ENCODE measurements around the gene DSCAML1.

Gene DSCAML1

DNA sequence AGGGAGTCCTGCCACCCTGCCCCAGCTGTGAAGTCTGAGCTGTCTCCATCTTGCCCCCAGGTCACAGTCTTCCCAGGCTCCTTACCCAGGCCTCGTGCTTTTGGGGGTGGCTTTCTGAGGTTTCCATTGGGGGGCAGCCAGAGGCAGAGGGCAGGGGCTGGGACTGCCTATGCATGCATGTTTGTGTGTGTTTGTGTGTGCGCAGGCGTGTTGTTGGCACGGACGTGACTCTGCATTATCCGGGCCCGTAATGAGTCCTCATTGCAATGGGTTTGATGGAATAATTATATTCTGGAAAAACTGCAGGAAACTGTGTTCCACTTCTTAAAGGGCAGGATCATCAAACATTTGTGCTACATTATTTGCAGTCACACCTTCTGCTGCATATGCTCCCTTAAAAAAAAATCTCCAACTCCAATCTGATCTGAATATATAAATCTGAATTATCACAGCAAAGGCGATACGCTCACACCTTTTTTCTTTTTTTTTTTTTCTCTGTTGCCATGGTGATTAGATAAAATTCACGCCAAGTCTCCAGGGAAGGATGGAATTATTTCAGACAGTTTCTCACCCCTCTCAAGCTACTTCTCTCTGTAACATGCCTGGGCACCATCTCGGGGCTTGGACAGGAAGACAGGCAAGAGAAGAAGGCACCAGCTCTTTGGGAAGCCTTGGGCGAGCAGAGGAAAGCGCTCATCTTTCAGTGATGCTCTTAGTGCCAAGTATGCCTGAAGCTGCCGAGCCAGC, 45.9 kb downstream of the DSCAML1 start:
- no peak for DNase-seq (ENCODE audit: low spot score)

DNA sequence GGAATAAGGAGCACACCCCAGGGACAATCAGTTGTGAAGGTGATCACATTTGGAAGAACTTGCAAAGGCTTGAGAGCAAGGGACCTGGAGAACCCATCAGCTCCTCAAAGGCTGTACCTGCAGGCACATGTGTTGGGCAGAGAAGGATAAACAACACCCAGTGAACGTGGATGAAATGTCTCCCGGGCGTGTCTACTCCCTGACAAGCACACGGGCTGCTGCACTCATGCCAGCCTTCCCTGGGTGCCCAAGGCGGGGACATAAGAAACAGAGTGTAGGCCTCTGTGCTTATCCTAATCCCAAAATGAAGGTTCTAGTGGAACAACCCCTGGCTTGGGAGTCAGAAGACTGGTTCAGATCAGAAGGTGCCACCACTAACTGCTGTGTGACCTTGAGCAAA, 46.7 kb downstream of the DSCAML1 start:
- DNase-seq (ENCODE audit: low spot score), result no peak

DNA sequence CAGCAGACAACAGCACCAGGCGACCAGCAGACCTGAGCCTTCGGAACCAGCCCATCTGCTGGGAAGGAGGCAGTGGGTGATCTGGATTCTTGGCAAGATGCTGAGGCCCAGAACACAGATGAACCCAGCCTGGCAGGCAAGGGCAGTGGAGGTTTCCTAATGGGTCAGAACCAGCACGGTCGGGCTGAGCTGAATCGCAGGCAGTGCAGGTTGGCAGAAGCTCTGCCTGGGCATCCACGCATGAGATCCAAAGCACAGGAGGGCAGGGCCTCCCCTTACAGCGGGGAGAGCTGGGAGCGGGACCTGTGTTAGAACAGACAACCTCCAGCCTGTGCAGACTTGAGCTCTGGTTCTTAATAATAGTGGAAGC, 47.5 kb downstream of the DSCAML1 start:
- DNase-seq (ENCODE audit: low spot score), result no peak

DNA sequence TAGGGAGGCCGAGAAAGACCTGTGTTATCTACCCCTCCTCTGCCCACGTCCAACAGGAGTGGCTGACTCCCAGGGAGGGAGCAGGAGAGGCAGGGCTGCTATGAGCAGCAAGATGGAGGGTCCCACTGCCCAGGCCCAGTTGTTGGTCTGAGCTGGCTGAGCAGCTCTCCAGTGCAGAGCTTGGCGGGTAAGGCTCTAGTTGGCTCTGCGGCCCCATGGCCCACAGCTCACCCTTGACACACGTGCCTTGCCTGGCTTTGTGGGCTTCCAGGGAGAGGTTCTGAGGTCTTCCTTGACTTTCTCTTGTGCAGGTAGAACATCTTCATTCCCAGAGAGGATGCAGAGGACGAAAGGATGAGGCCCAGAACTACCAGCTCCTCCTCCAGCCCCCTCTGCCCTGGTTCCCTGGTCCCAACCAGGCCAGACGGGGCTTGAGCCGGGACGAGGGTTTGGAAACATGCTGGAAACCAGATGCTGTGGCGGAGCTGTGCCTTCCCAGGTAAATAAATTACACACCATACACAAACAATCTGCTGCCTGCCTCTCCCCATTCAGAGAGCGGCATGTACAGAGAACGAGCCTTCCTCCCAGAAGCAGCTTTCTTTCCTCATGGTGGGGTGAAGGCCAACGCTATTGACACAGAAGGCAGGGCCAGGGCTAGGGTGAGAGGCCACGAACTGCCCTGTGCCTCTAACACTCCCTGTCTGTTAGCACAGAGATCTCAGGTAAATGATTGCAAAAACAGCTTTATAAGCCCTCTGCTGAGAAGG, 48.1 kb downstream of the DSCAML1 start:
- DNase-seq (ENCODE audit: low spot score), result no peak

DNA sequence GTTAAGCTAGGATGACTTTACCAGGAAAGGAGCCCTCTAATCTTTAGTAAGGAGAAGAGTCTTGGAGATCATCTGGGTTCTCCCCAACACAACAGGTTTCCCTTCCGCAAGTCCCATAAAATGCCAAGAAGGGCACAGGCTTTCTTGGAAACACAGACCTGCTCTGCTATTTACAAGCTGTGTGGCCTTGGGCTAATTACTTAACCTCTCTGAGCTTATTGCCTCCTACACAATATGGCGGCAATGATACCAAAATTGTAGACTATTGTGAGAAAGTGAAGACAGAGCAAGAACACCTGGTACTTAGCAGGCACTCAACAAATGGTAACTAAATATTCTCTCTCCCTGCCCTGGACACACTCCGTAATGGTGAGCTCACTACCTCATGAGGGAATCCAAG, 49.1 kb downstream of the DSCAML1 start:
- no peak for DNase-seq (ENCODE audit: low spot score)

DNA sequence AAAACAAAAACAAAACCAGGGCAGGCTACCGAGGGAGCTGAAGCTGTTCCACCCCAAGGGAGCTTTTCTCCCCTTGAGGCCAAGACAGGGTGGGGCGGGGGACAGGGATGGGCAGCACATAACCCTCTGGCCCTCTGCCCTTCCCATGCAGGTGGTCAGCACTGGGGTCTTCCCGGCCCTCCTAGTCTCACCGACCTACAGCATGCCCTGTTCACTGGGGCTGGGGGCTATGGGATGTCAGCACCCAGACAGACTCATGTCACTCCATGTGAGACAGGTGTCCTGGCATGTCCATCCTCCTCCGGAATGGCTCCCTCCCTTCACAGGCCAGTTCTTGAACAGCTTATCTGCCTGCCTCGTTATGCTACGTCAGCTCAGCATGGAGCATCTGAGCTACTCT, 51.7 kb downstream of the DSCAML1 start:
- no peak for DNase-seq (ENCODE audit: low spot score)

DNA sequence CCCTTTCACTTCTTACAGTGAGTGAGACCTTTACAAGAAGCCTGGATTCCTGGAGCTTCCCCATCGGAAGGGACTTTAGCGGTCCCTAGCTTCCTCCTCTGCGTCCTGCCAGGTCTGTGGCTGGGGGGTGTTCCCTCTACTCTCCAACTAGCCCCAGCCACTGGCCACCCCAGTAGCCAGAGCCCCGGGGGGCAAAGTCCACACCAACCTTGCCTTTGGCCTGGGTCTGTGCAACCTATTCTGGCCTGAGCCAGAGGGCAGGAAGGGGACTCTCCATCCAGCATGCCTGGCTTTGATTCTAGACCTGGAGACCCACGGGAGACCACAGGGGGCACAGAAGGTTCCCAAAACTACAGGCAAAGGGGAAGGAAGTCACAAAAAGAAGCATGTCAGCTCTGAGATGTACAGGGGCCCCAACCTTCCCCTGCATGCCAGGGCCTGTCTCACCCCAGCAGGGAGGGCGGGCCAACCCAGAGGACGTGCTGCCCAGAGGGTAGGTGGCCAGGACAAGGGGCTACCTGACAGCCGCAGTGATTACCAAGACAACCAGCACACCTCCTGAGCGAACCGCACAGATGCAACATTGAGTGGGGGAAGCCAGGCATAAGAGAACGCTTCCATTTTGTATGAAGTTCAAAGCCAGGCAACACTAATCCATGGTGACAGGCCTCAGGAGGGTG, 52.4 kb downstream of the DSCAML1 start:
- no peak for DNase-seq (ENCODE audit: low spot score)

DNA sequence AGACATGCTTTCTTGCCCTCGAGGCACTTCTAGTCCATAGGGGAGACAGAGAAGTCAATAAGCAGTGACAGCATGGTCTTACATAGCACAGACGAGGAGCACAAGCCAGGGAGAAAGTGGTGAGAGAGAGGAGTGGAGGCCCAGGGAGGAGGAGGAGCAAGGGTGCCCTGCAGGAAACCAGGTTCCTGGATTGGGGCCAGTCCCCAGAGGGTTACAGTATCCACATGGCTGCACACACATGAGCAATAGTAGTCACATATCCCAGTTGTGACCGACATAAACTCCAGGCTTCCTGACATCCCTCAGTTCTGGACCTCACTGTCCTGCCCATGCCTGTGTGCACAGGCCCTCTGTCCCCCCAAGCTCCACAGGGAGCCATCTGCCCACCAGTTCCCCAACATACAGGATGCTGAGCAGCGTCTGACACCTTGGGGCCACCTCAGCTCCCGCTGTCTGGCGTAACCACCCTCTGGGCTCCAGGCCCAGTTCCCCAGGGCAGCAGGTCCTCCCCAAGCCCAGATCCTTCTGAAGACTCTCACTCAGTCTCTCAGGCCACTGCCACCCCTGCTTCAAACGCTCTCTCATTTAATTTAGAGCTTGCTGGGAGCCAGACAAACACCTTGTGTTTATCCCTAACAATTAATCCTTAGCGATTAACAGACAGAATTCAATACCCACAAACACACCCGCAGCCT, 53.7 kb downstream of the DSCAML1 start:
- DNase-seq (ENCODE audit: low spot score), result no peak

DNA sequence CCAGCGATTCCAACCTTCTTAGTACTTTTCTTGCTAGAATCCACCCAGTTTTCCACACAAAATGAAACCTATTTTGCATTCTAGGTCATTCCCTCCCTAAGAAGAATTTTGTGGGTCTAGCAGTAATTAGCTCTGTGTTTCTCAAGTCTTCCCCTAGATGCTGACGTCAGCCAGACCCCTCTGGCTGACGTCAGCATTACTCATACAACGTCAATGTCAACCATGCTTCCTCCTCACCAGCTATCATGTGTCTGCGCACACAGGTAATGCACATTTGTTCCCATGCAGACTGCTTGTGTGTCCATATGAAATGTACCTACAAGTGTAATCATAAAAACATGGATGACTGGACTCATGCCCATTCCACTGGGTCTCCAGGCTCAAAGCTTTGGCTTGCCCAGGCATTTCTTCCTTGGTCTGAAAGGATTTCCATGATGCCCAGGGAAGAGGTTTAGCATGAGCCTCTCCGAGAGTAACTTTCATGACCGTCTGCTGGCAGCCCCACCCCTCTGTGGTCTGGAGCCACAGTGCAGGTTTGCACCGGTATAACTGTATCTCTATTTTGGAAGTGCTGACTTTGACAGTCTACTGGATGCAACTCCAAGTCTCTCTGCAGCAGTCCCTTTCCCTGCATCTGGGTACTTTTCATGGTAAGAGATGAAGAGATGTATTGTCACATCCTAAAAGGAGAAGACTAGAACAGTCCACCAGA, 58.6 kb downstream of the DSCAML1 start:
- DNase-seq (ENCODE audit: low spot score), result no peak

DNA sequence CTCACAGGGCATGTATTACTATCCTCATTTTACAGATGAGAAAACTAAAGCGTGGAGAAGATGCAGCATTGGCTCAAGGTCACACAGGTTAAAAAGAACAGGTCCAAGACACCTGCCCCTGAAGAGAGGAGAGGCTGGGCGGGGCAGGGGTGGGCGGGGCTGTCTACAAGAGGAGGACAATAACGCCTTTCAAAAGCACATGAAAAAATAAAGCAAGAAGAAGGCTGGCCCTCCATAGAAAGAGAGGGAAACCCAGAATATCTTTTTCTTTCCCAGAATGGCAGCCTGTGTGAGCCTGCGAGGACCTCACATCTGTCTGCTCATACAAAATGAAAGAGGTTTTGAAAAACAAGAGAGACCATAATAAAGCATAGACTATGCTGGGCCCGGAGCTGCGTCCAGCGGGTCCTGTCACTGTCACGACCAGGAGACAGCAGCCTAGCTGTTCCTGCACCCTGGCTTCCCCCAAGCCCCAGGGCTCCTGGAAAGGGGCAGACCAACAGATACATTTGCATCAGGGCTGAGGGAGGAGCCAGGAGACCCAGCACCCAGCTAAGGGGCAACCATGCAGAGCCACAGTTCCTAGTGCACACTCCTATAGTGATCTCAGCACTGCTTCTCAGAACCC, 61.6 kb downstream of the DSCAML1 start:
- no peak for DNase-seq (ENCODE audit: low spot score)

DNA sequence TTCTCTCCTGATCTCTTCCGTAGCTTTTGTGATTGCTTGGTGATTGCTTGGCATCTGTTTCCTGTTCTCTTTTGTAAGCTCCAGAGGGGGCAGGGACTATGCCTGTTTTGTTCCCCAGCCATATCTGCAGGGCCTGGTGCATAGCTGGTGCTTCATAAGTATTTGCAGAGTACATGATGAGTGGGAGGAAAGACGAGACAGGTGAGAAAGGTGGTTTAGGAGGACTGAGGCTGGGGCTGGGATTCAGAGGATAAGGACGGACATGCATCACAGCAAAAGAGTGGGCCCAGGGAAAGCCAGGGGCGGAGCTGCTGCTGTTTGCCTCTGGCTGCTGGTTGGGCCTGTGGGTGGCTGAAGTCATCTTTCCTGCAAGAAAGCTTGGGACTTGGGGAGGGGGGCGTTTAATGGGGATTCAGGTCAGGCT, 62.4 kb downstream of the DSCAML1 start:
- no peak for DNase-seq (ENCODE audit: low spot score)

DNA sequence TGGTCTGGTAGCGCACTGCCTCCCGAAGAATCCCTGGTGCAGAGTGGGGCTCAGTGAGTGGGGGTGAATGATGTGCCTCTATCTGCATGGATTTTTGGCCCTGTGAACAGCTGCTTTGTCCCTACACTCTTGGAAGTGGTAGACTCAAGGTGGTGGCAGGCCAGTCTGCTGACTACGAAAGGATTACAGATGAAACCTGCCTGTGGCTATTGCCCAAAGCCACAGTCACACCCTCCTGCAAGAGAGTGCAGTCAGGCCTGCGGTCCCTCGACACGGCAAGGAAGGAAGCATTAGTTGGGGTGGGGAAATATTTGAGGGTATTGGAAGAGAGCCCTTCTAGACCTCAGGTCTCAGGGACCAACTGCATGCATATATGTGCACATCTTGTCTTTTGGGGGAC, 63.7 kb downstream of the DSCAML1 start:
- no peak for DNase-seq (ENCODE audit: low spot score)

DNA sequence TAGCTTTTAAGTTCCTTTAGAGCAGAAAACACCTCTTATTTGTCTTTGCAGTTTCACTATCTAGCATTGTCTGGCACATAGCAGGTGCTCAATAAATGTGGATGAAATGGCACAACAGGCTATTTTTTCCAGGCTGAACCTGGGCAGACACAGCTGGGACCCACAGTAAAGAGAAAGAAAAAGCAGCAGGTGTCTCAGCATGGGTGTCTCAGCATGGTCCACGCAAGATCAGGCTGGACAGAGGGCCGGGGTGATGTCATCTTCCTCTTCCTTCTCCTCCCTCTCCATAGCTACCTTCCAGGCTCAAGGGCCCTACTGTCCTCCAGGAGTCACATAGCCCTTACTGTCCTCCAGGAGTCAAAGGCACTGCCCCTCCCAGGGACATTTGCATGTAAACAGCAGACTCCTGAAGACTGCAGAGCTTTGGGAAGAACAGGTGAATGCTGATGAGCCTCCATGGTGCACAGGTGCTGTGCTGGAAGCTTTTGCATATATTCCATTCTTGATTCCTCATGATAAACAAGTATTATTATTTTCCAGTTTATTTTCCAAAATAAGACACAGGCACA, 65.2 kb downstream of the DSCAML1 start:
- DNase-seq (ENCODE audit: low spot score), result no peak

DNA sequence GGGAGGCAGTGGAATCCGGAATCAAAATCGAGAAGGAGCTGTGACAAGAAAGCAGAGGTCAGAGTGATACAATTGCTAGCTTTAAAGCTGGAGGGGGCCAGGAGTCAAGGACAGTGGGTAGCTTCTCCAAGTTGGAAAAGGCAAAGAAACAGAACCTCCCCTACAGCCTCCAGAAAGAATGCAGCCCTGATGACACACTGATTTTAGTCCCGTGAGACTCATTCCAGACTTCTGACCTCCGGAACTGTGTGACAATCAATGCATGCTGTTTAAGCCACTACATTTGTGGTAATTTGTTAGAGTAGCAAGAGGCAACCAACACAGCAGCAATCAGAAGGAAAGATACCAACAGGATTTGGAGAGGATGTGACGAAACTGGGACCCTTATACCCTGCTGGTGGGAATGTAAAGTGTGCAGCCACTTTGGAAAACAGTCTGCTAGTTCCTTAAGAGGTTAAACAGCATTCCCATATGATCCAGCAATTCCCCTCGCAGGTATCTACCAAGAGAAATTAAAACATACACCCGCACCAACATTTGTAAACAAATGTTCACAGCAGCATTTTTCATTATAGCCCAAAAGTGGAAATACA, 66.7 kb downstream of the DSCAML1 start:
- DNase-seq (ENCODE audit: low spot score), result no peak

DNA sequence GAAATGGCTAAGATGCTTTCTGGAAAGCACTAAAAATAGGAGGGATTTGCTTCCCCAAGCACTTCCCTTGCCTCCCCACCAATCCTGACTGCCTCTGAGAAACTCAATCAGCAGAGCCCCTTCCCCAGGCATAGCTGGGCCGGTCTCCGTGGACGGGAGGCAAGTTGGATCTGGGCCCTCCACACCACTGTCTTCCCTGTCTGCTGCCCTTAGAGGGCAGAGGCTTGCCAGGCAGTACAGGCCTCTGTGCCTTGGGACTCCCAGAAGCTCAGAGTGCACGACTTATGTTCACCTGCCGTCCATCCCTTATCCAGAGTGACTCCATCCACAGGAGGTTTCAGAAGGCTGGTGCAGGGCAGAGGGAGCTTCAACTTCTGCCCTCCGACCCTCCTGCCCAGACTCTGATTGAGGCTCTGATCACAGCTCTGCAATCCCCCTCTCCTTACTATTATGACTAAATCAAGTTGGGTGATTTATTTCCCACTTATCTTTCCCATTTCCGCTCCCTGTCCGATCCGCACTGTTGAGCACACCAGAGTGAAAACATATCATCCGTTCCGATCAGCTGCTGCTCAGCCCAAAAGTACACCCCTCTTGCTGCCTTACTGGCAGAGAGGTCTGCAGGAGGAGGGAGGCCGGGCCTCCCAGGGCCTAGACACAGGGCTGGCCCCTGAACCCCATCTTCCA, 71.8 kb downstream of the DSCAML1 start:
- no peak for DNase-seq (ENCODE audit: low spot score)

DNA sequence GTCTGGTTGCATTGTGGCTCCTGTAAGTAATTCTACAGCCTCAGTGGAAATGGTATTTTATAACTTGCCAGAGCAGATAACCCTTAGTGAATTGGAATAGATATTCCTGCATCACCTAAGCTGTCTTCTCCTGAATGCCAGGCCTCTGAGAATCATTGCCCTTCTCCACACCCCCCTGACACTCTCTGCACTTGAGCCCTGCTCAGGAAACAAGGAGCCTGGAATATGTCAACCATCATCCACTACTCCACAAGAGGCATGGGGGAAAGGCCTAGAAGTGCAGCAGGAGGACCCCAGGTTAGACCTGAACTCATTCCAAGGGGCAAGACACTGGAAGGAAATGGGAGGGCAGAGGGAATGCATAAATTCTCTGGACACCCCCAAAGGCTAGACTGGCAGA, 72.4 kb downstream of the DSCAML1 start:
- no peak for DNase-seq (ENCODE audit: low spot score)

DNA sequence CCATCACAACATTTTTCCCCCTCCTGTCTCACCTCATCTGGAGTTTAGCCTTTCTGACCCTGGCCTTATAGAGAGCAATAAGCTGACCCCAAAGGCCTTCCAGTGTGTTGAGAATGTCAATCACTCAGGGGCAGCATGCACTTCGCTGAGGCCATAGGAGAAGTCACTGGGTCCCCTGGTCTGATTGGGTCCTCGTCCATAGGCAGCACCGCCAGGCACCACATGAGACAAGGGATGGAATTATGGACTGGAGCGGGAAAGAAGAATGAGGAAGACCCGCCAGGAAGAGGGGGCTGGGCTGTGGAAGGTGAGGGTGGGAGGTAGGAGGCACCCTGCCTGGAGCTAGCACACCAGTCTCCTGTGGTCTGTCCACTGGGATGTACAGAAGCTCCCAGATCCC, 72.9 kb downstream of the DSCAML1 start:
- DNase-seq (ENCODE audit: low spot score), result no peak

DNA sequence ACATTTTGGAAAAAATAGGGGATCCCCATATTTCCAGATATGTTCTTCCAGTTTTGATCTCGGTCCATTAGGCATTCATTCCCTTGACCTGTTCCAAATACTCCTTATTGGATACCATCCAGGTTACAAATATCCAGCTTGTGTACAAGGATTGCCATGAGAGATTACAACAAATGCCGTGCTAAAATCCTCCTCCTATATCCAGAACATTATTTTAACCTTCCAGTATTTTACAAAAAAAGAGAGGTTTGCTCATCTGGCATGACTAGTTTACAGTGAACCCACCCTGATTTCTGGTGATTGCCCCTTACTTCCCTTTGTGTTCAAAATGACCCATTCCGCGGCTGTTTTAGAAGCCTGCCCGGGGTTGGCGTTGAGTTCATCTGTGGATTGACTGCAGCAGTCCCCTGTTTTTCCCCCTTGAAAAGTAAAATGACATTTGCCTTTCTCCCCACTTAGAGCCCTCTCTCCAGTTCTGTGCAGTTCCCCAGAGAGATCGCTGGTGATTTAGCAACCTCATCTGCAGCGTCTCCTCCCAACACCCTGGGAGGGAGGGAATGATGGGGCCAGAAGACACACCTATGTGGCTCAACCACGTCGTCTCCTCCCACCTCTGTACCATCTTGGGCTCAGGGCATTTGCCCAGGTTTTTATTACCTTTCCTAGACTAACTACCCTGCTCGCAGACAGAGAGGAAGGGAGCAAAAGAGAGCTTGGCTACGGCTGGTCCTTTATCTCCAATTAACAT, 73.6 kb downstream of the DSCAML1 start:
- DNase-seq (ENCODE audit: low spot score), result no peak

DNA sequence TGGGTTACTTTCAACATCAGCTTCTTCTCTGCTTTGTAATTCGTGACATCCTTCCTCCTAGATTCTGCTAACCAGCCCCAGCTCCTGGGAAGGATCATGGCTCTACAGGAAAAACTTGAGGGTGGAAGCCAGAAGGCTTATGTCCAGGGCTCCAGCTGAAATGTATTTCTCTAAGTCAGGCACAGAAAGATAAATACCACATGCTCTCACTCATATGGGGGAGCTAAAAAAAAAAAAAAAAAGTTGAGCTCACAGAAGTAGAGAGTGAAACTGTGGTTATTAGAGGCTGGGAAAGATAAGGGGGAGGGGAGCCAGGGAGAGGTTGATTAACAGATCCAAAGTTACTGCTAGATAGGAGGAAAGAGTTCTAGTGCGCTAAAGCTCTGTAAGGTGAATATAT, 74.9 kb downstream of the DSCAML1 start:
- no peak for DNase-seq (ENCODE audit: low spot score)
